ENCODE data around the gene CFL1.
A peak's percentile ranks its signal among the peaks of the same experiment; 100 is the strongest.
"Not testable (repeated sequence)": the region's sequence is repeated elsewhere in the genome, so short reads cannot be mapped to it uniquely, and the experiment has no call there.

CFL1 gene

GRCh38 chr11:65850217-65851082, 7.5 kb downstream of the CFL1 start:
- H3K4me3 ChIP-seq (ENCODE audit: low read depth, low read length), result no peak overlapping the region
- DNase-seq (ENCODE audit: low read depth), result no peak

- no peak overlapping the region for H3K4me3 ChIP-seq (ENCODE audit: low read depth, low read length)
- DNase-seq (ENCODE audit: low read depth), result no peak
Measured at GRCh38 chr11:65849771-65850216, 8.2 kb downstream of the CFL1 start.

- DNase-seq (ENCODE audit: low read depth), result no peak
- H3K4me3 ChIP-seq (ENCODE audit: low read depth, low read length), result no peak overlapping the region
Measured at GRCh38 chr11:65849366-65849765, 8.6 kb downstream of the CFL1 start.

DNA sequence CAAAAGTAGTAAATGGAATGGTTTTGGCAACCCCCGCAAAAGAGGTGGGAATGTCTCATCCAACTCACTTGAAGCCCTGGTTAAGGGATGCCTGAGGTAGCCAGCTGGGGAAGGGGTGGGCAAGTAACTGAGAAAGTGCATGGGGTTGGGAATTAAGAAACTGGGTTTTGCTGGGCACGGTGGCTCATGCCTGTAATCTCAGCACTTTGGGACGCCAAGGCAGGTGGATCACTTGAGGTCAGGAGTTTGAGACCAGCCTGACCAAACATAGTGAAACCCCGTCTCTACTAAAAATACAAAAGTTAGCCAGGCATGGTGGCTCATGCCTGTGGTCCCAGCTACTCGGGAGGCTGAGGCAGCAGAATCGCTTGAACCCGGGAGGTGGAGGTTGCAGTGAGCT, 9.3 kb downstream of the CFL1 start:
- not testable (repeated sequence) for DNase-seq (ENCODE audit: low read depth); H3K4me3 ChIP-seq (ENCODE audit: low read depth, low read length)

GRCh38 chr11:65847746-65848145, 10.2 kb downstream of the CFL1 start:
- H3K4me3 ChIP-seq (ENCODE audit: low read depth, low read length), result no peak overlapping the region
- DNase-seq (ENCODE audit: low read depth), result no peak

GRCh38 chr11:65844231-65844872, 13.6 kb downstream of the CFL1 start:
- no peak for DNase-seq (ENCODE audit: low read depth)
- H3K4me3 ChIP-seq (ENCODE audit: low read depth, low read length), result no peak overlapping the region

- H3K4me3 ChIP-seq (ENCODE audit: low read depth, low read length), result no peak overlapping the region
- DNase-seq (ENCODE audit: low read depth), result no peak
Measured at GRCh38 chr11:65843811-65844210, 14.2 kb downstream of the CFL1 start.

GRCh38 chr11:65842144-65842543, 15.8 kb downstream of the CFL1 start:
- DNase-seq (ENCODE audit: low read depth), result no peak
- H3K4me3 ChIP-seq (ENCODE audit: low read depth, low read length), result no peak overlapping the region

- no peak for DNase-seq (ENCODE audit: low read depth)
- H3K4me3 ChIP-seq (ENCODE audit: low read depth, low read length), result peak overlapping the region; percentile 68
Measured at GRCh38 chr11:65834202-65834601, 23.8 kb downstream of the CFL1 start.

DNA sequence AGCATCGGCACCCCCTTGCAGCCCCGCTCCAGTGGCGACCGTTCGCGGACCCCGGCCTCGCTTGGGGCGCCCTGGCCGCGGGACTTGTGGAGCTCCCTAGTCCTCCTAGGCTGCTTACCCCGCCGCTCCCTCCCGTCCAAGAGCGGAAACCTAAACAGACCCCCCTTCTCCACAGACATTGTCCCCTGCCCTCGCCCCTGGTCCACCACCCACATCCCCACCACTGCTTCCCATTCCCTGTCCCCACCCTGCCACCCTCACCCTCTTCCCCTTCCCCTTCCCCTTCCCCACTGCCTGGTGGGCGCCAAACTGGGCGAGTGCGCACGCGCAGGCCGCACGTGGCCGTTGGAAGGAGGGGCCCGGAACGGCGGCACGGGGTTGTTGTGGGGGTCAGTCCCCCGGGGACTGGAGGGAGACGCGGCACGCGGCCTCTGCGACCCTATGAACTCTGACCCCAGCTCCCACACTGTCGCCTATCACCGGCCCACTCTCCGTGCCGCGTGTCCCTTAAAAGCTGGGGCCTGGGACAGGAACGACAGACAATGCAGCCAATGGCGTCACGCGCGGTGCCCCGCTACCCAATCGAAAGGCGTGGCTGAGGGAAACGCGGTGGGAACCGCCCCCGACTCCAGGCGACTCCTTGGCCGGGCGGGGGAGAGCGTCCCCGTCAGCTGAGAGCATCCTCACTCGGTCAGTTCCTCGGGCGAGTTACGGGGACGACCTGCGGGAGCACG, 24.5 kb downstream of the CFL1 start, which contains the start of gene SNX32:
Gene SNX32, plus strand, starts transcription at position 667 of the 734 bp plus-strand sequence. CDS start 103 bp downstream, outside the sequence.
- peak; percentile 71 for DNase-seq (ENCODE audit: low read depth)
- peak within 1 kb of the TSS; percentile 68 for H3K4me3 ChIP-seq (ENCODE audit: low read depth, low read length)

GRCh38 chr11:65832231-65832630, 25.7 kb downstream of the CFL1 start:
- DNase-seq (ENCODE audit: low read depth); H3K4me3 ChIP-seq (ENCODE audit: low read depth, low read length): not testable (repeated sequence)

DNA sequence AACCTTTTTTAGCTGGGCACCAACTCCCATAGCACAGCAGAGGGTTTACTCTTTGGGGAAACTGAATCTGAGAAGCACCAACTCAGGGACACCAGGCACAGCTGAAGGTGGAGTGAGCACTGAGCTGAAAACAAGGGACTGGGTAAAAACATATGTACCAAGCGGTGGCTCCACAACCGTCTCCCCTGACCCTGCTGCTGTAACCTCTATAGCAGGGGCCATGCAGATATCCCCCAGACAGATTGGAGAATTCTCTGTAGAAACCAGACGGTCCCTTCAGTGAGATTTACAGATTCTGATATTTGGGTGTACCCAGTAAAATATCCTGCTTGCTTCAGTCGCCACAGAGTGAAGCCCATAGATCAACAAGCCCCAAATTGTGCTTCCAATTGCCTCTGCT, 28.5 kb downstream of the CFL1 start:
- no peak for DNase-seq (ENCODE audit: low read depth)
- H3K4me3 ChIP-seq (ENCODE audit: low read depth, low read length), result no peak overlapping the region

GRCh38 chr11:65826984-65827735, 30.8 kb downstream of the CFL1 start:
- no peak for DNase-seq (ENCODE audit: low read depth)

GRCh38 chr11:65822776-65823528, 35.0 kb downstream of the CFL1 start:
- no peak for DNase-seq (ENCODE audit: low read depth)
- H3K4me3 ChIP-seq (ENCODE audit: low read depth, low read length), result no peak overlapping the region

More at GRCh38 chr11:65826984-65827735, 30.8 kb downstream of the CFL1 start:
- no peak overlapping the region for H3K4me3 ChIP-seq (ENCODE audit: low read depth, low read length)

GRCh38 chr11:65821107-65821506, 36.9 kb downstream of the CFL1 start:
- DNase-seq (ENCODE audit: low read depth), result no peak
- H3K4me3 ChIP-seq (ENCODE audit: low read depth, low read length), result no peak overlapping the region

DNA sequence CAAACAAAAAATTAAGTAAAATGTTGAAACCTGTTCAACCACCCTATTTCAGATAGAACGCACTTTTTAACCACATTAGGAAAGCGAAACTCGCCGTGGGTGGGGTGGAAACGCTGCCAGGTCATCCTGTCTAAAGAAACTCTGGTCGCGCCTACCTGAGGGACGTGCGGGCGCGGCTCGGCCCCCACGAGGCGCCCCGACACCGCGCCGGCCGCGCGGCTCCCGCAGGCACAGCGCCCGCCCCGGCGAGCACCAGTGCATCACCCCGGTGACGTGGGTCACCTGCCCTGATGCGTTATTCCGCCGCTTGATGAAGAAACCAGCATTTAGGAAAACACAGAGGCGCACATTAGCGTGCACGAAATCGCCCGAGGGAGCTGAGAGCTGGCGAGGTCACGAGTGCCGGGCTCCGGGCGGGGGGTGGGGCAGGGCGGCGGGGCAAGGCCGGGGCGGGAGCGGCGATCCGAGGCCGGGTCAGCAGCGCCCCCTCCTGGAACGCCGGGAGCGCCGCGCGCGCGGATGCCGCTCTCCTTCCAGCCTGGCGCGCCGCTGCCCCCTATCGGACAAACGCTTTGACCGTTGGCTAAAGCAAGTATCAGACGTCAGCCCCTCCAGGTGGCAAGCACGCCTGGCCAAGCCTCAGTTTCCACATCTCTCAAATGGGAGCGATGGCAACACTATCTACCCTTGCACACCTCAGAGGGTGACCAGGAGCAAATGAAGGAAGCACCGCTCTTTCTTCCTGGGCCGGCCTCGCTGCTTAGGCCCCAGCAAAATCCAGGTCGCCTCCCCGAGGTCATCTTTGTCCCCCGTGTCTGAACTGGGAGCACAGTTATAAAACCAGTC, 39.9 kb downstream of the CFL1 start:
- peak overlapping the region; percentile 56 for H3K4me3 ChIP-seq (ENCODE audit: low read depth, low read length)
- DNase-seq (ENCODE audit: low read depth), result peak; percentile 22

DNA sequence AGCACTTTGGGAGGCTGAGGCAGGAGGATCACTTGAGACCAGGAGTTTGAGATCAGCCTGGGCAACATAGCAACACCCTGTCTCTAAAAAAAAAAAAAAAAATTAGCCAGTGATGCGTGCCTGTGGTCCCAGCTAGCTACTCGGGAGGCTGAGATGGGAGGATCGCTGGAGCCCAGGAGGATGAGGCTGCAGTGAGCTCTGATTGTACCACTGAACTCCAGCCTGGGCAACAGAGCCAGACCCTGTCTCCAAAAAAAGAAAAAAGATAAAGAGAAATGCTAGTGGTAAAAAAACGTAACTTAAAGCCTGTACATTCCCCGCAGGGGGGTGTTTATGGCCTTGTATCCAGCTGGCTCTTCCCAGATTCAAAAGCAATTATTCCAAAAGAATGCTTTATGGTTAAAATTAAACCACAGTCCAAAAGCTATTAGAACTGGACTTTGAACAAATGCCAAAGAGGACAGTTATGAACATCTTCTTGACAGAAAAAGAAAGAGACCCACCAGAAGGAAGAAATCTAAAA, 40.6 kb downstream of the CFL1 start:
- peak overlapping the region; percentile 56 for H3K4me3 ChIP-seq (ENCODE audit: low read depth, low read length)
- DNase-seq (ENCODE audit: low read depth), result no peak

DNA sequence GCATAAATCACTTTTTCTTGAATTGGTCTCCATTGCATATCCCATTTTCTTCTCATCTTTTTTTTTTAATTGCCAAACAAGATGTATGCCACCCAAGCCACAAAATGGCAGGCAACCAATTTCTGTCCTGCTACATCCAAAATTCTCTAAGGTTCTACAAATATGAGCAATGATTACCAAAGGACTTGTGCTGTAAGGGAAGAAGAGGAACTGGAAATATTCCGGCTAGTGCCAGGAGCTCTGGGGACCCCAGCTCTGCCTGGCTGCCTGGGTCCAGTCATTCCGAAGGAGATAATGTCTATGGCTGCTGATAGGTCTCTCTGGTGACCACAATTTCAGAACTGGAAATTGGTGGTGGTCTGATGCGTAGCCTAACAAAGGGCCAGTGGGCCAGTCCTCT, 41.3 kb downstream of the CFL1 start:
- no peak for DNase-seq (ENCODE audit: low read depth)
- H3K4me3 ChIP-seq (ENCODE audit: low read depth, low read length), result no peak overlapping the region

Measured in skeletal muscle cell (primary cell).